Activated CD8-positive, alpha-beta memory T cell treated with anti-CD3 and anti-CD28 coated beads for 48 hours (primary cell): ENCODE results near the gene PACS2.

Source experiments
- DNase-seq, 3 experiments: peaks; one replicate each; pipeline ENCODE4 v3.0.0-alpha.2; 2020; ENCODE audit warnings: low read depth in 2 of 3, low spot score in 2 of 3

The PACS2 gene

GRCh38 chr14:105367116-105368031 is 52.8 kb downstream of the PACS2 start:
- DNase-seq = no peak

- DNase-seq = no peak
Measured at GRCh38 chr14:105368032-105368417, 53.5 kb downstream of the PACS2 start.

- no peak for DNase-seq
Measured at GRCh38 chr14:105368426-105368825, 53.9 kb downstream of the PACS2 start.

- no peak for DNase-seq
Measured at GRCh38 chr14:105368910-105369652, 54.5 kb downstream of the PACS2 start.

- DNase-seq = no peak
Measured at GRCh38 chr14:105369653-105370040, 55.1 kb downstream of the PACS2 start.

- DNase-seq = no peak
Measured at GRCh38 chr14:105374389-105374788, 59.8 kb downstream of the PACS2 start.

- peak in 2 of 3 experiments; percentile 13 to 19 for DNase-seq
Measured at GRCh38 chr14:105375635-105376057, 61.1 kb downstream of the PACS2 start.

GRCh38 chr14:105376521-105377440 is 62.2 kb downstream of the PACS2 start:
- DNase-seq = no peak

GRCh38 chr14:105377555-105378182 is 63.1 kb downstream of the PACS2 start:
- no peak for DNase-seq

GRCh38 chr14:105378199-105378598 is 63.7 kb downstream of the PACS2 start:
- DNase-seq = no peak

- no peak for DNase-seq
Measured at GRCh38 chr14:105378873-105379685, 64.5 kb downstream of the PACS2 start.

GRCh38 chr14:105379946-105380345 is 65.4 kb downstream of the PACS2 start:
- DNase-seq = no peak

- no peak for DNase-seq
Measured at GRCh38 chr14:105380756-105381155, 66.2 kb downstream of the PACS2 start.

- no peak for DNase-seq
Measured at GRCh38 chr14:105381446-105382342, 67.1 kb downstream of the PACS2 start.

- DNase-seq = no peak
Measured at GRCh38 chr14:105382343-105383082, 68.0 kb downstream of the PACS2 start.

- DNase-seq = no peak
Measured at GRCh38 chr14:105383083-105383730, 68.7 kb downstream of the PACS2 start.

GRCh38 chr14:105384041-105384557 is 69.6 kb downstream of the PACS2 start:
- DNase-seq = no peak
